HepG2 (cell line): ENCODE results near the gene BSG. TPM values are rescaled to one million over a fixed set of nuclear protein-coding genes. Genes with fewer than 3 reads are reported as not detected.

ENCODE experiments used
- CBX5 ChIP-seq: sonication (generic); formaldehyde crosslinking; IDR thresholded peaks from 2 replicates; pipeline ENCODE4 v1.4.0; 2020; ENCODE audit warnings: missing genetic modification reagents, borderline replicate concordance
- KDM5B ChIP-seq: sonication (generic); formaldehyde crosslinking; IDR thresholded peaks from 2 replicates; pipeline ENCODE4 v1.4.0; 2020; ENCODE audit warnings: missing genetic modification reagents, mild to moderate bottlenecking, borderline replicate concordance
- SYNCRIP ChIP-seq: fragments of 200-400 bp; formaldehyde crosslinking; IDR thresholded peaks from 2 replicates; pipeline ENCODE4 v1.6.1; 2018; ENCODE audit warnings: mild to moderate bottlenecking, low read depth, low read length; ENCODE audit not compliant: insufficient read depth
- TAF1 ChIP-seq: sonication (generic); formaldehyde crosslinking; IDR thresholded peaks from 2 replicates; pipeline ENCODE4 v1.4.0; 2020; ENCODE audit warnings: missing genetic modification reagents
- TCF12 ChIP-seq, 2 experiments: fragments of 450-650 bp in 1 of 2; sonication (generic) in 1 of 2; formaldehyde crosslinking in 1 of 2; IDR thresholded peaks; 2 replicates each; pipeline versions ENCODE4 v1.6.1 to v1.8.0; 2017 to 2022; ENCODE audit warnings: antibody characterized with exemption in 1 of 2, mild to moderate bottlenecking in 1 of 2, missing genetic modification reagents in 1 of 2, moderate library complexity in 1 of 2
- THYN1 ChIP-seq: sonication (generic); formaldehyde crosslinking; IDR thresholded peaks from 2 replicates; pipeline ENCODE4 v1.8.1; 2023; ENCODE audit warnings: low read depth, mild to moderate bottlenecking, moderate library complexity, missing genetic modification reagents, borderline replicate concordance
- ZNF674 ChIP-seq: sonication (generic); formaldehyde crosslinking; IDR thresholded peaks from 2 replicates; pipeline ENCODE4 v1.5.0; 2020; ENCODE audit warnings: low read depth, mild to moderate bottlenecking, missing genetic modification reagents
- ZSCAN20 ChIP-seq: sonication (generic); formaldehyde crosslinking; IDR thresholded peaks from 2 replicates; pipeline ENCODE4 v1.4.0; 2020; ENCODE audit warnings: missing genetic modification reagents, mild to moderate bottlenecking, borderline replicate concordance
- polyA plus RNA-seq, 8 experiments: library from polyadenylated mRNA; depleted of rRNA in 3 of 8; stranded (reverse) in 7 of 8; unstranded in 1 of 8; fragments of >200 nt; fragmentation: Illumina TruSeq in 4 of 8; extraction: Trizol in 4 of 8; gene quantifications; 2 replicates each; pipeline versions ENCODE4 v1.2.1 to v1.2.3, GENCODE V29; 2011 to 2016; ENCODE audit warnings: low read depth in 4 of 8, missing spikeins in 1 of 8, mixed read lengths in 1 of 8; ENCODE audit not compliant: insufficient read depth in 1 of 8
- total RNA-seq, 5 experiments: library from RNA; depleted of rRNA; stranded (reverse); fragments of >200 nt; fragmentation: Illumina TruSeq; extraction: Trizol; gene quantifications; 2 replicates each; pipeline ENCODE4 v1.2.3, GENCODE V29; 2016; ENCODE audit warnings: low read depth in 1 of 5
- TF ChIP-seq, protein P1 (sequence below): sonication (generic); formaldehyde crosslinking; conservative IDR thresholded peaks from 2 replicates; pipeline ENCODE4 v1.4.0; 2020; ENCODE audit warnings: missing genetic modification reagents
- TF ChIP-seq, protein P2 (sequence below): sonication (generic); formaldehyde crosslinking; conservative IDR thresholded peaks from 2 replicates; pipeline ENCODE4 v1.8.1; 2023; ENCODE audit warnings: missing genetic modification reagents
- TF ChIP-seq, protein P3 (sequence below): sonication (generic); formaldehyde crosslinking; IDR thresholded peaks from 2 replicates; pipeline ENCODE4 v1.8.0; 2022; ENCODE audit warnings: mild to moderate bottlenecking, missing genetic modification reagents, borderline replicate concordance
- TF ChIP-seq, protein P4 (sequence below): IDR thresholded peaks from 2 replicates; pipeline ENCODE4 v1.6.1; 2012; ENCODE audit warnings: low read length, improper control_type of control experiment
- TF ChIP-seq, protein P5 (sequence below): sonication (generic); formaldehyde crosslinking; IDR thresholded peaks from 2 replicates; pipeline ENCODE4 v1.8.0; 2023; ENCODE audit warnings: mild to moderate bottlenecking, missing genetic modification reagents
- TF ChIP-seq, protein P6 (sequence below): sonication (generic); formaldehyde crosslinking; IDR thresholded peaks from 2 replicates; pipeline ENCODE4 v1.5.0; 2020; ENCODE audit warnings: mild to moderate bottlenecking, missing genetic modification reagents

BSG gene
- total and polyA plus RNA-seq, 2 of the 13 experiments (the other 11 are each of a cell fraction or from before 2014, with no cell fraction given), result 309 to 754 TPM

DNA sequence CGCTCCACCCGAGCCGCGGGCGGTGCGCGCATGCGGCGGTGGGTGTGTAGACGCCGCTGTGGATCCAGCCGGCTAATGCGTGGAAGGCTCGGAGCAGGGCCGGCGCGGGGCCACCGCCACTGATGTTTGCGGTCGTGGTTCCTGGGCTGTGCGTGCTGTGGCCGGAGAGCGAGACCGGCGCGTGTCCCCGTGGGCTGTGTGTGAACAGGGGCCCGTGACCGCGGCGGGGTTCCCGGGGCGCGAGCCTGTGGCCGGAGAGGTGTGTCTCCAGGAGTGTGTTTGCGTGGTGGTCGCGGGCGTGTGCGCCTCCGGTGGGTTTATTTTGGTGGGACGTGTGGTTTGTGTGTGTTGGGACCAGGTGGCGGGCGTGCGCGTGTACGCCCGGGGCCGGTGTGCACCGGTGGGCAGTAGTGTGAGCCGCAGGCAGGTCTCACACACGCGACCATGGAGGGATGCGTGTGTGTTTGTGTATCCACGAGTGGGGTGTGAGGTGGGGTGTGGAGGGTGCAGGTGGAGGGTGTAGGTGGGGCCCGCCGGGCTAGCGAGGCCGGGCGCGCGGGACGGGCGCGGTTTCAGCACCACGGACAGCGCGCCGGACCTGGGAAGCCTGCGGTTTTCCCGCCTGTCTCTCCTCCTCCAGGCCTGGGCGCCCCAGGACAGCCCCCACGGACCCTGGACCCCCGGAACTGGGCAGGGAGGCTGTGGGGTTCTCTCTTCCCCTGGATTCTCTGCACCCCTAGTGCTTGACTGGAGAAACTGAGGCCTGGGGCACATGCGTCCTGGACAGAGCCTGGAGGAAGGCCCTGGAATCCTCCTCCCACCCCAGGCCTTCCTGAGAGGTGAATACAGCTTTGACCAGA lies 18.9 kb downstream of the BSG start (continued):
- TF ChIP-seq TAF1, result peak; percentile 17; the same call in 1 of the 2 replicates
- TF ChIP-seq ZSCAN20 (CRISPR knock-in tag), result peak; percentile 94; the same call in 1 of the 2 replicates
- TF ChIP-seq, protein P1, sequence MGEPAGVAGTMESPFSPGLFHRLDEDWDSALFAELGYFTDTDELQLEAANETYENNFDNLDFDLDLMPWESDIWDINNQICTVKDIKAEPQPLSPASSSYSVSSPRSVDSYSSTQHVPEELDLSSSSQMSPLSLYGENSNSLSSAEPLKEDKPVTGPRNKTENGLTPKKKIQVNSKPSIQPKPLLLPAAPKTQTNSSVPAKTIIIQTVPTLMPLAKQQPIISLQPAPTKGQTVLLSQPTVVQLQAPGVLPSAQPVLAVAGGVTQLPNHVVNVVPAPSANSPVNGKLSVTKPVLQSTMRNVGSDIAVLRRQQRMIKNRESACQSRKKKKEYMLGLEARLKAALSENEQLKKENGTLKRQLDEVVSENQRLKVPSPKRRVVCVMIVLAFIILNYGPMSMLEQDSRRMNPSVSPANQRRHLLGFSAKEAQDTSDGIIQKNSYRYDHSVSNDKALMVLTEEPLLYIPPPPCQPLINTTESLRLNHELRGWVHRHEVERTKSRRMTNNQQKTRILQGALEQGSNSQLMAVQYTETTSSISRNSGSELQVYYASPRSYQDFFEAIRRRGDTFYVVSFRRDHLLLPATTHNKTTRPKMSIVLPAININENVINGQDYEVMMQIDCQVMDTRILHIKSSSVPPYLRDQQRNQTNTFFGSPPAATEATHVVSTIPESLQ (CRISPR knock-in tag), result no peak
- no peak for TF ChIP-seq TCF12 (IDR thresholded peaks at IDR 0.05)
- TF ChIP-seq TCF12 (CRISPR knock-in tag; IDR thresholded peaks at IDR 0.05), result no peak
- TF ChIP-seq, protein P2, sequence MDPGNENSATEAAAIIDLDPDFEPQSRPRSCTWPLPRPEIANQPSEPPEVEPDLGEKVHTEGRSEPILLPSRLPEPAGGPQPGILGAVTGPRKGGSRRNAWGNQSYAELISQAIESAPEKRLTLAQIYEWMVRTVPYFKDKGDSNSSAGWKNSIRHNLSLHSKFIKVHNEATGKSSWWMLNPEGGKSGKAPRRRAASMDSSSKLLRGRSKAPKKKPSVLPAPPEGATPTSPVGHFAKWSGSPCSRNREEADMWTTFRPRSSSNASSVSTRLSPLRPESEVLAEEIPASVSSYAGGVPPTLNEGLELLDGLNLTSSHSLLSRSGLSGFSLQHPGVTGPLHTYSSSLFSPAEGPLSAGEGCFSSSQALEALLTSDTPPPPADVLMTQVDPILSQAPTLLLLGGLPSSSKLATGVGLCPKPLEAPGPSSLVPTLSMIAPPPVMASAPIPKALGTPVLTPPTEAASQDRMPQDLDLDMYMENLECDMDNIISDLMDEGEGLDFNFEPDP (CRISPR knock-in tag), result no peak
- peak; percentile 88; the same call in 1 of the 2 replicates for TF ChIP-seq KDM5B
- TF ChIP-seq ZNF674 (CRISPR knock-in tag), result 0 out of 2 replicates have a peak, but pooled peaks have one; percentile 40
- no peak for TF ChIP-seq SYNCRIP
- TF ChIP-seq, protein P3, sequence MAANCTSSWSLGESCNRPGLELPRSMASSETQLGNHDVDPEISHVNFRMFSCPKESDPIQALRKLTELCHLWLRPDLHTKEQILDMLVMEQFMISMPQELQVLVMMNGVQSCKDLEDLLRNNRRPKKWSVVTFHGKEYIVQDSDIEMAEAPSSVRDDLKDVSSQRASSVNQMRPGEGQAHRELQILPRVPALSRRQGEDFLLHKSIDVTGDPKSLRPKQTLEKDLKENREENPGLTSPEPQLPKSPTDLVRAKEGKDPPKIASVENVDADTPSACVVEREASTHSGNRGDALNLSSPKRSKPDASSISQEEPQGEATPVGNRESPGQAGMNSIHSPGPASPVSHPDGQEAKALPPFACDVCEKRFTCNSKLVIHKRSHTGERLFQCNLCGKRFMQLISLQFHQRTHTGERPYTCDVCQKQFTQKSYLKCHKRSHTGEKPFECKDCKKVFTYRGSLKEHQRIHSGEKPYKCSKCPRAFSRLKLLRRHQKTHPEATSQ (CRISPR knock-in tag), result no peak
- no peak for TF ChIP-seq THYN1 (CRISPR knock-in tag)
- TF ChIP-seq, protein P4, sequence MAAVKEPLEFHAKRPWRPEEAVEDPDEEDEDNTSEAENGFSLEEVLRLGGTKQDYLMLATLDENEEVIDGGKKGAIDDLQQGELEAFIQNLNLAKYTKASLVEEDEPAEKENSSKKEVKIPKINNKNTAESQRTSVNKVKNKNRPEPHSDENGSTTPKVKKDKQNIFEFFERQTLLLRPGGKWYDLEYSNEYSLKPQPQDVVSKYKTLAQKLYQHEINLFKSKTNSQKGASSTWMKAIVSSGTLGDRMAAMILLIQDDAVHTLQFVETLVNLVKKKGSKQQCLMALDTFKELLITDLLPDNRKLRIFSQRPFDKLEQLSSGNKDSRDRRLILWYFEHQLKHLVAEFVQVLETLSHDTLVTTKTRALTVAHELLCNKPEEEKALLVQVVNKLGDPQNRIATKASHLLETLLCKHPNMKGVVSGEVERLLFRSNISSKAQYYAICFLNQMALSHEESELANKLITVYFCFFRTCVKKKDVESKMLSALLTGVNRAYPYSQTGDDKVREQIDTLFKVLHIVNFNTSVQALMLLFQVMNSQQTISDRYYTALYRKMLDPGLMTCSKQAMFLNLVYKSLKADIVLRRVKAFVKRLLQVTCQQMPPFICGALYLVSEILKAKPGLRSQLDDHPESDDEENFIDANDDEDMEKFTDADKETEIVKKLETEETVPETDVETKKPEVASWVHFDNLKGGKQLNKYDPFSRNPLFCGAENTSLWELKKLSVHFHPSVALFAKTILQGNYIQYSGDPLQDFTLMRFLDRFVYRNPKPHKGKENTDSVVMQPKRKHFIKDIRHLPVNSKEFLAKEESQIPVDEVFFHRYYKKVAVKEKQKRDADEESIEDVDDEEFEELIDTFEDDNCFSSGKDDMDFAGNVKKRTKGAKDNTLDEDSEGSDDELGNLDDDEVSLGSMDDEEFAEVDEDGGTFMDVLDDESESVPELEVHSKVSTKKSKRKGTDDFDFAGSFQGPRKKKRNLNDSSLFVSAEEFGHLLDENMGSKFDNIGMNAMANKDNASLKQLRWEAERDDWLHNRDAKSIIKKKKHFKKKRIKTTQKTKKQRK, result no peak
- TF ChIP-seq, protein P5, sequence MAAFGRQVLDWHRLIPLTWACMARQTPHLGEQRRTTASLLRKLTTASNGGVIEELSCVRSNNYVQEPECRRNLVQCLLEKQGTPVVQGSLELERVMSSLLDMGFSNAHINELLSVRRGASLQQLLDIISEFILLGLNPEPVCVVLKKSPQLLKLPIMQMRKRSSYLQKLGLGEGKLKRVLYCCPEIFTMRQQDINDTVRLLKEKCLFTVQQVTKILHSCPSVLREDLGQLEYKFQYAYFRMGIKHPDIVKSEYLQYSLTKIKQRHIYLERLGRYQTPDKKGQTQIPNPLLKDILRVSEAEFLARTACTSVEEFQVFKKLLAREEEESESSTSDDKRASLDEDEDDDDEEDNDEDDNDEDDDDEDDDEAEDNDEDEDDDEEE (CRISPR knock-in tag), result peak; percentile 47; the same call in 1 of the 2 replicates
- no peak for TF ChIP-seq CBX5
- TF ChIP-seq, protein P6, sequence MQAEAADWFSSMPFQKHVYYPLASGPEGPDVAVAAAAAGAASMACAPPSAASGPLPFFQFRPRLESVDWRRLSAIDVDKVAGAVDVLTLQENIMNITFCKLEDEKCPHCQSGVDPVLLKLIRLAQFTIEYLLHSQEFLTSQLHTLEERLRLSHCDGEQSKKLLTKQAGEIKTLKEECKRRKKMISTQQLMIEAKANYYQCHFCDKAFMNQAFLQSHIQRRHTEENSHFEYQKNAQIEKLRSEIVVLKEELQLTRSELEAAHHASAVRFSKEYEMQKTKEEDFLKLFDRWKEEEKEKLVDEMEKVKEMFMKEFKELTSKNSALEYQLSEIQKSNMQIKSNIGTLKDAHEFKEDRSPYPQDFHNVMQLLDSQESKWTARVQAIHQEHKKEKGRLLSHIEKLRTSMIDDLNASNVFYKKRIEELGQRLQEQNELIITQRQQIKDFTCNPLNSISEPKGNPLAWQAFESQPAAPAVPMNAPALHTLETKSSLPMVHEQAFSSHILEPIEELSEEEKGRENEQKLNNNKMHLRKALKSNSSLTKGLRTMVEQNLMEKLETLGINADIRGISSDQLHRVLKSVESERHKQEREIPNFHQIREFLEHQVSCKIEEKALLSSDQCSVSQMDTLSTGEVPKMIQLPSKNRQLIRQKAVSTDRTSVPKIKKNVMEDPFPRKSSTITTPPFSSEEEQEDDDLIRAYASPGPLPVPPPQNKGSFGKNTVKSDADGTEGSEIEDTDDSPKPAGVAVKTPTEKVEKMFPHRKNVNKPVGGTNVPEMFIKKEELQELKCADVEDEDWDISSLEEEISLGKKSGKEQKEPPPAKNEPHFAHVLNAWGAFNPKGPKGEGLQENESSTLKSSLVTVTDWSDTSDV (CRISPR knock-in tag), result no peak; the same call in 1 of the 2 replicates
